ENCODE data around the gene SERPINA12.

DNA sequence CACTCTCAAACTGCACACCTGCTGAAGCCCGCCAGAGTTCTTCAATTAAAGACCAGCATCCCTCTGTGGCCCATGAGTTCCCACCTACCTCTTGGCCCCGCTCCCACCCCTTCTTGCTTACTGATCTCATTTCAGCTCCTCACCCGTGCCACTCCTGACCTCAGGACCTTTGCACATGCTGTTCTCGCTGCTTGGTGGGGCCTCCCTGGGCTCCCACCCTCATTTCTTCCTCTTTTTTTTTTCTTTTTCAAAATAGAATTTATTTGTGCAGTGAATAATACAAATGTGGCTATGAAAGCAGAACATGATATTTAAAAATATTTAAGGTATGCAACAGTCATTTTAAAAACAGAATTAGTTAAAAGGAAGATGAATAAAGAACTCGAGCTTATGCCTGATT is 24.8 kb downstream of the SERPINA12 start:
- TF ChIP-seq CTCF (conservative IDR thresholded peaks at IDR 0.05; ENCODE audit: low read depth in 2 of 2) (no peak), POLR2AphosphoS5 (IDR thresholded peaks at IDR 0.05; ENCODE audit: low read depth) (no peak), EZH2 (IDR thresholded peaks at IDR 0.05; ENCODE audit: low read depth, unreplicated experiment) (no peak), EZH2phosphoT487 (IDR thresholded peaks at IDR 0.05; ENCODE audit: unreplicated experiment) (no peak), CREB1 (CRISPR knock-in tag; IDR thresholded peaks at IDR 0.05; ENCODE audit: low read depth) (no peak), REST (IDR thresholded peaks at IDR 0.05; ENCODE audit: unreplicated experiment) (no peak), STAT1 (IDR thresholded peaks at IDR 0.05; ENCODE audit: unreplicated experiment) (no peak), ZNF331 (CRISPR knock-in tag; IDR thresholded peaks at IDR 0.05; ENCODE audit: low read depth) (no peak)
